K562 (cell line): ENCODE results near the gene BCL6B.

Experiments
- CEBPB ChIP-seq: fragments of 450-650 bp; IDR thresholded peaks from 2 replicates; pipeline ENCODE4 v1.6.1; 2016; ENCODE audit warnings: missing genetic modification characterization, missing compliant biosample characterization
- CTCF ChIP-seq, 3 experiments: IDR thresholded peaks in 2 of 3; conservative IDR thresholded peaks in 1 of 3; 2 replicates each; pipeline ENCODE4 v1.5.1; 2011 to 2012; ENCODE audit warnings: low read length in 3 of 3, mild to moderate bottlenecking in 3 of 3, control low read depth in 2 of 3, improper control_type of control experiment in 1 of 3, inconsistent platforms in 1 of 3, low read depth in 1 of 3, mixed read lengths in 1 of 3, moderate library complexity in 1 of 3; ENCODE audit not compliant: insufficient read depth in 2 of 3
- FOXJ3 ChIP-seq: sonication (generic); formaldehyde crosslinking; IDR thresholded peaks from 2 replicates; pipeline ENCODE4 v1.4.0; 2020; ENCODE audit warnings: mild to moderate bottlenecking, missing genetic modification reagents
- GABPA ChIP-seq: fragments of 200-800 bp; sonication (Bioruptor generic); conservative IDR thresholded peaks from 2 replicates; pipeline ENCODE4 v1.6.1; 2016; ENCODE audit warnings: low read depth, missing genetic modification characterization, missing compliant biosample characterization
- MEF2A ChIP-seq: IDR thresholded peaks from 2 replicates; pipeline ENCODE4 v1.6.1; 2011; ENCODE audit warnings: low read depth, mild to moderate bottlenecking, low read length, moderate library complexity; ENCODE audit not compliant: control insufficient read depth
- POLR2AphosphoS5 ChIP-seq: IDR thresholded peaks from 2 replicates; pipeline ENCODE4 v1.6.1; 2011; ENCODE audit warnings: mild to moderate bottlenecking, low read depth, low read length, moderate library complexity; ENCODE audit not compliant: control insufficient read depth, insufficient read depth
- RCOR1 ChIP-seq, 2 experiments: IDR thresholded peaks; 2 replicates each; pipeline ENCODE4 v1.6.1; 2012; ENCODE audit warnings: low read depth in 2 of 2, low read length in 2 of 2, borderline replicate concordance in 1 of 2, improper control_type of control experiment in 1 of 2
- SMARCA5 ChIP-seq: fragments of 450-650 bp; IDR thresholded peaks from 2 replicates; pipeline ENCODE4 v1.6.1; 2016
- SP2 ChIP-seq: IDR thresholded peaks from 2 replicates; pipeline ENCODE4 v1.6.1; 2011; ENCODE audit warnings: mild to moderate bottlenecking, low read depth, low read length, moderate library complexity; ENCODE audit not compliant: poor library complexity, severe bottlenecking; ENCODE audit errors: extremely low read depth
- ZBTB43 ChIP-seq: sonication (generic); formaldehyde crosslinking; IDR thresholded peaks from 2 replicates; pipeline ENCODE4 v1.8.0; 2023; ENCODE audit warnings: mild to moderate bottlenecking, missing genetic modification reagents
- ZNF121 ChIP-seq: sonication (generic); formaldehyde crosslinking; conservative IDR thresholded peaks from 2 replicates; pipeline ENCODE4 v1.8.0; 2022; ENCODE audit warnings: missing genetic modification reagents
- ZNF717 ChIP-seq: fragments of 250-450 bp; sonication (Bioruptor Pico); IDR thresholded peaks from 2 replicates; pipeline ENCODE4 v1.5.0; 2021

GRCh38 chr17:7025245-7025644 lies 2.4 kb downstream of the BCL6B start:
- TF ChIP-seq GABPA (tag) = no peak
- TF ChIP-seq ZBTB43 = no peak
- TF ChIP-seq SP2 = no peak
- no peak for TF ChIP-seq POLR2AphosphoS5
- TF ChIP-seq CEBPB (tag) = no peak
- no peak for TF ChIP-seq CTCF (IDR thresholded peaks at IDR 0.05 in 2 of 3, conservative IDR thresholded peaks at IDR 0.05 in 1 of 3; ENCODE audit: insufficient read depth in 2 of 3, low read depth in 1 of 3, low read length in 3 of 3)
- no peak for TF ChIP-seq FOXJ3 (CRISPR knock-in tag)
- TF ChIP-seq SMARCA5 = no peak
- TF ChIP-seq ZNF717 (CRISPR knock-in tag) = no peak
- no peak for TF ChIP-seq ZNF121 (CRISPR knock-in tag)
- TF ChIP-seq RCOR1 (IDR thresholded peaks at IDR 0.05; ENCODE audit: borderline replicate concordance in 1 of 2, low read depth in 2 of 2, low read length in 2 of 2) = no peak
- TF ChIP-seq MEF2A = no peak
